GM19043 (cell line): Measurements from ENCODE around the gene FSTL5.
A peak's percentile ranks its signal among the peaks of the same experiment; 100 is the strongest.
"Not testable (repeated sequence)": the region's sequence is repeated elsewhere in the genome, so short reads cannot be mapped to it uniquely, and the experiment has no call there.

Experiments used
- ATAC-seq: cut with Tn5 transposase; IDR thresholded peaks from one replicate; pipeline ENCODE4 v1.9.1; 2021; ENCODE audit warnings: low read depth; ENCODE audit not compliant: unreplicated experiment

The FSTL5 gene

GRCh38 chr4:162163892-162164759 is at the start of gene FSTL5:
TSS of gene FSTL5 (minus strand) at chr4:162164000. CDS start at chr4:162111396, 52,604 bp downstream.
- ATAC-seq = peak; percentile 81

GRCh38 chr4:162209706-162210105 is 45.9 kb upstream of the FSTL5 start:
- no peak for ATAC-seq

GRCh38 chr4:162203478-162203877 is 39.7 kb upstream of the FSTL5 start:
- ATAC-seq = not testable (repeated sequence)

GRCh38 chr4:162201673-162202072 is 37.9 kb upstream of the FSTL5 start:
- ATAC-seq = no peak

- ATAC-seq = no peak
These were observed 6.7 kb upstream of the FSTL5 start for GRCh38 chr4:162170509-162170908.

- ATAC-seq = no peak
These were observed 1.2 kb upstream of the FSTL5 start for GRCh38 chr4:162164906-162165510.

- ATAC-seq = no peak
These were observed 1.1 kb downstream of the FSTL5 start for GRCh38 chr4:162162672-162163071.

GRCh38 chr4:162157241-162157640 is 6.6 kb downstream of the FSTL5 start:
- no peak for ATAC-seq

- ATAC-seq = no peak
These were observed 8.8 kb downstream of the FSTL5 start for GRCh38 chr4:162154862-162155540.

GRCh38 chr4:162151850-162152249 is 11.9 kb downstream of the FSTL5 start:
- no peak for ATAC-seq

- no peak for ATAC-seq
These were observed 12.4 kb downstream of the FSTL5 start for GRCh38 chr4:162151386-162151785.

- no peak for ATAC-seq
These were observed 14.2 kb downstream of the FSTL5 start for GRCh38 chr4:162149644-162150043.

GRCh38 chr4:162140051-162140683 is 23.6 kb downstream of the FSTL5 start:
- ATAC-seq = no peak

GRCh38 chr4:162139412-162139811 is 24.4 kb downstream of the FSTL5 start:
- no peak for ATAC-seq

- ATAC-seq = no peak
These were observed 32.5 kb downstream of the FSTL5 start for GRCh38 chr4:162131256-162131655.

GRCh38 chr4:162126729-162127128 is 37.1 kb downstream of the FSTL5 start:
- ATAC-seq = no peak

GRCh38 chr4:162117051-162117450 is 46.7 kb downstream of the FSTL5 start:
- ATAC-seq = no peak

GRCh38 chr4:162116095-162116779 is 47.6 kb downstream of the FSTL5 start:
- ATAC-seq = no peak

GRCh38 chr4:162115333-162115732 is 48.5 kb downstream of the FSTL5 start:
- ATAC-seq = no peak

- no peak for ATAC-seq
These were observed 52.7 kb downstream of the FSTL5 start for GRCh38 chr4:162111078-162111477.
